ENCODE measurements around the gene GNAT1.

DNA sequence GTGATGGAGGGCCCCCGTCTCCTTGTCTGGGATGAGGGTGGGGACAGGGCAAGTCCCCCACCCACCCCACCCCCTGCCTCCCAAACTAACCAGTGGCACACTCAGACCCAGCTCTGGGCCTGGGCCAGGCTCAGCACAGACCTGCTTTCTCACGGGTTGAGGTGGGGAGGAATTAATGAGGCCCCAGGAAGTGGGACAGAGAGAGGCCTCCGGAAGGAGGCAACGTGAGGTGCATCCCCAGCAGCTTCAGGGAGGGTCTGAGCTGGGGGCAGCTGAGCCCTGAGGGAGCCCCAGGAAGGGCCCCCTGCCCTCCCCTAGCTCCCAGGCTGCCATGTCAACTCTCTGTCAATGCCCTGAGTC is 29.6 kb downstream of the GNAT1 start:
- TF ChIP-seq TCF7 (CRISPR knock-in tag; IDR thresholded peaks at IDR 0.05; ENCODE audit: low read depth) (no peak), ATF3 (CRISPR knock-in tag; conservative IDR thresholded peaks at IDR 0.05) (no peak), E2F4 (CRISPR knock-in tag; IDR thresholded peaks at IDR 0.05; ENCODE audit: borderline replicate concordance, low read depth) (no peak), ZNF512 (CRISPR knock-in tag; IDR thresholded peaks at IDR 0.05; ENCODE audit: borderline replicate concordance) (no peak)
- TF ChIP-seq, protein P1, sequence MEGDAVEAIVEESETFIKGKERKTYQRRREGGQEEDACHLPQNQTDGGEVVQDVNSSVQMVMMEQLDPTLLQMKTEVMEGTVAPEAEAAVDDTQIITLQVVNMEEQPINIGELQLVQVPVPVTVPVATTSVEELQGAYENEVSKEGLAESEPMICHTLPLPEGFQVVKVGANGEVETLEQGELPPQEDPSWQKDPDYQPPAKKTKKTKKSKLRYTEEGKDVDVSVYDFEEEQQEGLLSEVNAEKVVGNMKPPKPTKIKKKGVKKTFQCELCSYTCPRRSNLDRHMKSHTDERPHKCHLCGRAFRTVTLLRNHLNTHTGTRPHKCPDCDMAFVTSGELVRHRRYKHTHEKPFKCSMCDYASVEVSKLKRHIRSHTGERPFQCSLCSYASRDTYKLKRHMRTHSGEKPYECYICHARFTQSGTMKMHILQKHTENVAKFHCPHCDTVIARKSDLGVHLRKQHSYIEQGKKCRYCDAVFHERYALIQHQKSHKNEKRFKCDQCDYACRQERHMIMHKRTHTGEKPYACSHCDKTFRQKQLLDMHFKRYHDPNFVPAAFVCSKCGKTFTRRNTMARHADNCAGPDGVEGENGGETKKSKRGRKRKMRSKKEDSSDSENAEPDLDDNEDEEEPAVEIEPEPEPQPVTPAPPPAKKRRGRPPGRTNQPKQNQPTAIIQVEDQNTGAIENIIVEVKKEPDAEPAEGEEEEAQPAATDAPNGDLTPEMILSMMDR (IDR thresholded peaks at IDR 0.05): no peak
- TF ChIP-seq, protein P2, sequence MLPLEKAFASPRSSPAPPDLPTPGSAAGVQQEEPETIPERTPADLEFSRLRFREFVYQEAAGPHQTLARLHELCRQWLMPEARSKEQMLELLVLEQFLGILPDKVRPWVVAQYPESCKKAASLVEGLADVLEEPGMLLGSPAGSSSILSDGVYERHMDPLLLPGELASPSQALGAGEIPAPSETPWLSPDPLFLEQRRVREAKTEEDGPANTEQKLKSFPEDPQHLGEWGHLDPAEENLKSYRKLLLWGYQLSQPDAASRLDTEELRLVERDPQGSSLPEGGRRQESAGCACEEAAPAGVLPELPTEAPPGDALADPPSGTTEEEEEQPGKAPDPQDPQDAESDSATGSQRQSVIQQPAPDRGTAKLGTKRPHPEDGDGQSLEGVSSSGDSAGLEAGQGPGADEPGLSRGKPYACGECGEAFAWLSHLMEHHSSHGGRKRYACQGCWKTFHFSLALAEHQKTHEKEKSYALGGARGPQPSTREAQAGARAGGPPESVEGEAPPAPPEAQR (CRISPR knock-in tag; IDR thresholded peaks at IDR 0.05): no peak
